T-helper 1 cell treated with Interleukin-12 subunit alpha and Interleukin-12 subunit beta and Interleukin-4 antibody, amounts not matched to agents 30 ng/mL and 1 ng/mL, for 36 hours (primary cell): ENCODE data around the gene STAM2. TPM values are rescaled to one million over a fixed set of nuclear protein-coding genes. Genes with fewer than 3 reads are reported as not detected.
"Not testable (repeated sequence)": the region's sequence is repeated elsewhere in the genome, so short reads cannot be mapped to it uniquely, and the experiment has no call there.

Source experiments
- intact Hi-C: fragments of 100-400 bp; cut with micrococcal nuclease; formaldehyde crosslinking; loops from one replicate; pipeline ENCODE4 v1.15.1; 2024
- total RNA-seq: library from RNA; stranded (reverse); gene quantifications from 2 replicates; pipeline ENCODE4 v1.2.3, GENCODE V29; 2022

The STAM2 gene
- 22.4 and 24.0 TPM in 2 replicates for total RNA-seq

DNA sequence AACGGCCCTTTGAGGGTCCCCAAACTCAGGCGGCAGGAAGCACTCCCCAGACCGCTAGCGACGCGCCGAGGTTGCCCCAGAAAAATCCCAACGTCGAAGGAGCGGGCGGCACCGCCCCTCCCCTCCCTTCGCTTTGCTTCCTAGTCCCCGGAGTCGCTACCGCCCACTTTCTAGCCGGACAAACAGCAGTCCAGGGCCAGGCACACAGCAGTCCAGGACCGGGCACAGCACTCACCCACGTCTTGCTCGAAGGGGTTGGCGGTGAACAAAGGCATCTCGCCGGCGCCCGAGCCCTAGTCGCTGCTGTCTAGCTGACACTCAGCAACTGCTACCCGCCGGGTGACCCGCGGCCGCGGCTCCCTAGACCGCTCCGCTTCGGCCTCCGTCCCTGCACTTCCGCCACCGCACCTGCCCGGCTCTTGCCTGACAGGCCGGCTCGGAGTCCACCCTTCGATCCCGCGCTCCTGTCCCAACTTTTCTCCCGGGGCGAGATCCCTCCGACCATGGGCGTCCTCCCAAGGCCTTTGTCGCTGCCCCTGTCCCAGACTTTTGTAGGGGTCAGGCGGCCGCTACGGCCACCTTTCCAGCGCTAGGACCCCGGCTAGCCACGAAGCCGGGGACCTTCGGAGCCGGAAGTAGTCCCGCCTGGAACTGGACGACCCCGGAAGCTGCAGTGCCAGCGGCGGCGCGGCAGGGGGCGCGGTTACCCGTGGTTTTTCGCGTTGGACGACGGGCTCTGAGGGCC is at the start of gene STAM2:
STAM2 (minus strand) TSS at position 396 of the 745 bp plus-strand sequence; CDS start at position 275, 121 bp downstream.
- intact Hi-C loops: loop anchor here (1.0 to 10.0 kb wide), 18 partner anchors 9 to 1343 kb away; partner anchors contain the start of genes ARL5A, CACNB4, FMNL2 and PRPF40A

DNA sequence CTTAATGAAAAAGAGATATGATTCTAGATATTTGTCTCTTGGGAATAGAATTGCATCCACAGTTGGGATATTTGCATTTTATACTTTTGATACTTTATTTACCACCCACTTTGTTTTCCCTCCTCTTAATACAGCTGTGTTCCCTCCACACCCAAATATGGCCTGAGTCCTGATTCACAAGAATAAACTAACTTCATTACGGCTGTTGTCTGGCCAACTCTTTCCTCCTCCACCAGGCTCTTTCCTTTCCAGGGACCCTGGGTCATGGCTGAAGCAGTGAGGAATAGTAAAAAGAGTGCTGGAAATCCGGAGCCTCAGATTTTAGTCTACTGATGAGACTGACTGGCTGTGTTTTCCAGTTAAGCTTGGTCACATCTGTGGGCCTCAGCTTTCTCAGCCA is 48.4 kb upstream of the STAM2 start:
- intact Hi-C loops: no loop called here

DNA sequence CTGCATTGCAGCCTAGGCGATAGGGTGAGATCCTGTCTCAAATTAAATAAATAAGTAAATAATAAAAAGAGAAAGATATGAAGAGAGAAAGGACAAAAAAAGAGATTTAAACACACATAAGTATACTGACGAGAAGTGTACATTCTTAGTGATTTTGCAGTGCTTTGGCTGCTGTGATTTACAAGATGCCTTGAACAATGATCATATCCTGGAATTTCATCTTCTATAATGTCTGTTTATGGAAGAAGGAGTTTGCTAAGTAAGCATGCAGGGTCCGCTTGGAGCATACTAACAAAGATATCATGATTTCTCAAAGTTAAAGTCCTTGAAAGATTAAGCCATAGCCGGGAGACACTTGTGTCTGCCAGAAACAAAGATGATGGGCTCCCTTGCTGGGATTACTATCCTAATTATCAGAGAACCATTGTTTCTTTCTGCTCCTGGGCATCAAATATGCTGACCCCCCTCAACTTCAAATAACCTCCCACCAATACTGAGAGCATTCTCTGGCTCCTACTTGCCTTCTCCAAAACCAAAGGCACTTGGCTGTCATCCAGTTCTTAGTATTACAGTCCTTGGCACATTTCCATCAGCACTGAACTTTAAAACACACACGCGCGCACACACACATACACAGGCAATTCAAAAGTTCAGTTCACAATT is 47.5 kb upstream of the STAM2 start:
- intact Hi-C loops: no loop called here

DNA sequence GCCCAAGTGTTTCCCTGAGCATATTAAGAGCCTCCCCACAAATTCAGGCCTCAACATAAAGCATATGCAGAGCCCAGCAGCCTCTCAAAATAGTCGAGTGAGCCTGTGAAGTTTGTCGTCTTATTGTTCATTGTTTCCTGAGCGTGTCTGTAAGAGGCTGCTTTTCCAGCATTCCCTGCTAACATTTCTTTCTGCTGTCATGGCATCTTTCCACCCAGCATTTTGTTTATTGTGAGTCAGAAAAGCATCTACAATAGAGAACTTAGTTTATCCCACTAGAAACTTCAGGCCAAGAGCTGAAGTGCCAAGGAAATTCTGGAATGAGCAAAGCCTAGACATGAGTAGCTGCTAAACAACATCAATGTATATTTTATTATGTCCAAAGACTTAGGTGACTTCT is 46.3 kb upstream of the STAM2 start:
- intact Hi-C loops: no loop called here

DNA sequence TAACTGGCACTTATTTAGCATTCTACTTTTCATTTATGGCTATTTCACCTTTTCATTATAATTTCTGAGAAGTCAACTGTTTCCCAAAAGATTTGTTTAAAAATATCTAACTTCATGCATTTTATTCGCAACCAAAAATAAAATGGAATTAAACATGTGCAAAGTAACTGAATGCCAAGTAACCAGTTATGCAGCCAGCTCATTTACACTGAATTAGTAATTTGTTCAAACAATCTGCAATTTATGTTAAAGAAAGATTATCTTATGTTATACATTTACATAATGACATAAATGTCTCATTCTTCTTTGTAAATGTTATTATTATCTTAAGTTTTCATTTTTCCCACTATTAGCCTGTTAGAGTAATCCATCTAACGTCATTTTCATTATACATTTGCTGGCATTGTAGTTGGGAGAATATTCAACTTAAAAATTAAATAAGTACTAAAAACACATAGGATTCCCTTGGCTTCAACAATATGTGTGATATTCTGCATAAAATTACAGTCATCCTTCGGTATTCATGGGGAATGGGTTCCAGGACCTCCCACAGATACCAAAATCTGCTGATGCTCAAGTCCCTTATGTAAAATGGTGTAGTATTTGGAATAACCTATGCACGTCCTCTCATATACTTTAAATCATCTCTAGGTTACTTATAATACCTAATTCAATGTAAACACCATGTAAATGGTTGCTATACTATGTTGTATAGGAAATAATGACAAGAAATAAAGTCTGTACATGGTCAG is 43.7 kb upstream of the STAM2 start:
- intact Hi-C loops: no loop called here

DNA sequence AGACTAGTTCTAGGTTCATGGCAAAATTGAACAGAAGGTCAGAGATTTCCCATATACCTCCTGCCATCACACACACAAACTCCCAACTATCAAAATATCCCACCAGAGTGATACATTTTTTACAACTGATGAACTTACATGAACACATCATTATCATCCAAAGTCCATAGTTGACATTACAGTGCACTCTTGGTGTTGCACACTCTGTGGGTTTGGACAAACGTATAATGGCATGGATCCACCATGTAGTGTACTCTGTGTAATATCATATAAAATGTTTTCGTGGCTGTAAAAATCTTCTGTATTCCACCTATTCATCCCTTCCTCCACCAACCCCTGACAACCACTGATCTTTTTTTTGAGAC is 25.9 kb upstream of the STAM2 start:
- intact Hi-C loops: no loop called here

DNA sequence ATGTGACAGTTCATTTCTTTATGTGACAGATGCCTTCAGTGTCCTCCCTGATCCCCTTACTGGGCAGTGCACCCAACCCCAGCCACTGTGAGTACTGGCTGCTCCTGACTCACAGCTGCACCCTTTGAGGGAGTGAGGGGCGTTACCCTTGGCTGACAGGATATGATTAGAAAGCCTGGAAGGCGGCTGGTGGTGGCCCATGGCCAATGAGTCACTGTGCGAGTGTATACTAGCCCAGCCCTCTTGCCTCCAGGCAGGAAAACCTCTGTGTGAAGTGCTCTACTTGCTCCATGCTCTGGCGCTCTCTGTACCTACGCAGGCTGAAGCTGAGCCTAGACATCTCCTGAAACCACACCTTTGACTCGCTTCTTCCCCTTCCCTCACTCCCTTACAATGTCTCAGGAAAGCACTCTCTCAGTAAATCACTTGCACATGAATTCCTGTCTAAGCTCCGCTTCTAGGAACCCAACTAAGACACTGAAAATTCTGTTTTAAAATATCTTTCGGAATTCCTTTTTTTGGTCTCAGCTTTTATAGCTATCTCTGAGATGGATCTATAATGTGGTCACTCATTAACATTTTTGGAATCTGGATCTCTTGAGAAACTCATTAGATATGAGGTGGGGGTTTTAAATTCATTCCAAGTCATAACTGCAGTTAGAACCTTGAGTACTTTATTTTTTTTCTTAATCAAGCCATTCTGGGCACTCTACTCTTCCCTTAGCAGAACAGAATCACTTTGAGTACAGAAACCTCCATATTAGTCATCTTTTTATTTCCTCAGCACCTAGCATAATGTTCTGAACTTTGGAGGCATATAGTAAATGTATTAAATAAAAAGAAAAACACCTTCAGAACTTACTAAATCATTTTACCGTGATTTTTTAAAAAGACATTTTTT is 25.3 kb upstream of the STAM2 start:
- intact Hi-C loops: no loop called here

DNA sequence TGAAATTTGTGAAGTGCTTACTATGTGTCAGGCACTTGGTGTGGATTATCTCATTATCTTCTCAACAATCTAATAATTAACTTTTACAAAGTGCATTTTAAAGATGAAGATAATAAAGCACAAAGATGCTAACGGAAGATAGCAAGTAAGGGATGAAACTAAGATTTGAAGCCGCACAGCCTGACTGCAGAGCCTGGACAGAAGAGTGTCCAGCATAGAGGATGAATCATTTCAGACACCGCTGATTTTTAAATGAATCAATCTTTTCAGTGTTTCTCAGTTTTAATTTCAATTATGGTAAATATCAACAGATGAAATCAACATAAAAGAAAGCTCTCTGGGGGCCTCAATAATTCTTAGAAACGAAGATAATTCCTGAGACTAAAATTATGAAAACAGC is 24.5 kb upstream of the STAM2 start:
- intact Hi-C loops: no loop called here

DNA sequence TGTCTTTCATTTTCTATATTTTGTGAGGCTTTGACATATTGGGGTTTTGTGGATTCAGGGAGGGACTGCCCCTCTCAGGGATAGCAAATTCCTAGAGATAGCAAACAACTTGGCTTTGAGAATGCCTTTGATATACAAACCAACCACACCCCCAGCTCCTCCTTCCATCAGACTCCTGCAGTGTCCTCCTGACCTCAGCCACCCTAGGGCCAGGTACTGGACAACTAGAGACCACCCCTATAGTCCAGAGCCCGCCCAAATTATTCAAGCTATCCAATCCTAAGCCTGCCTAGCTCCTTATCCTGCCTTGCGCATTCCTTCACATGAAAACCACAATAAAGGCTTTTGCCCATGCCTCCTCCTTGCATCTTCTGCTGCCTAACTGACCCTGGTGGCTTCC is 22.9 kb upstream of the STAM2 start:
- intact Hi-C loops: no loop called here

DNA sequence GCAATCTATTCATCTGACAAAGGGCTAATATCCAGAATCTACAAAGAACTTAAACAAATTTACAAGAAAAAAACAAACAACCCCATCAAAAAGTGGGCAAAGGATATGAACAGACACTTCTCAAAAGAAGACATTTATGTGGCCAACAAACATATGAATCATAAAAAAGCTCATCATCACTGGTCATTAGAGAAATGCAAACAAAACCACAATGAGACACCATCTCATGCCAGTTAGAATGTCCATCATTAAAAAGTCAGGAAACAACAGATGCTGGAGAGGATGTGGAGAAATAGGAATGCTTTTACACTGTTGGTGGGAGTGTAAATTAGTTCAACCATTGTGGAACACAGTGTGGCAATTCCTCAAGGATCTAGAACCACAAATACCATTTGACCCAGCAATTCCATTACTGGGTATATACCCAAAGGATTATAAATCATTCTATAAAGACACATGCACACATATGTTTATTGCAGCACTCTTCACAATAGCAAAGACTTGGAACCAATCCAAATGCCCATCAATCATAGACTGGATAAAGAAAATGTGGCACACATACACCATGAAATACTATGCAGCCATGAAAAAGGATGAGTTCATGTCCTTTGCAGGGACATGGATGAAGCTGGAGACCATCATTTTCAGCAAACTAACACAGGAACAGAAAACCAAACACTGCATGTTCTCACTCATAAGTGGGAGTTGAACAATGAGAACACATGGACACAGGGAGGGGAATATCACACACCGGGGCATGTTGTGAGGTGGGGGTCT is 22.1 kb upstream of the STAM2 start:
- intact Hi-C loops: not testable (repeated sequence)

DNA sequence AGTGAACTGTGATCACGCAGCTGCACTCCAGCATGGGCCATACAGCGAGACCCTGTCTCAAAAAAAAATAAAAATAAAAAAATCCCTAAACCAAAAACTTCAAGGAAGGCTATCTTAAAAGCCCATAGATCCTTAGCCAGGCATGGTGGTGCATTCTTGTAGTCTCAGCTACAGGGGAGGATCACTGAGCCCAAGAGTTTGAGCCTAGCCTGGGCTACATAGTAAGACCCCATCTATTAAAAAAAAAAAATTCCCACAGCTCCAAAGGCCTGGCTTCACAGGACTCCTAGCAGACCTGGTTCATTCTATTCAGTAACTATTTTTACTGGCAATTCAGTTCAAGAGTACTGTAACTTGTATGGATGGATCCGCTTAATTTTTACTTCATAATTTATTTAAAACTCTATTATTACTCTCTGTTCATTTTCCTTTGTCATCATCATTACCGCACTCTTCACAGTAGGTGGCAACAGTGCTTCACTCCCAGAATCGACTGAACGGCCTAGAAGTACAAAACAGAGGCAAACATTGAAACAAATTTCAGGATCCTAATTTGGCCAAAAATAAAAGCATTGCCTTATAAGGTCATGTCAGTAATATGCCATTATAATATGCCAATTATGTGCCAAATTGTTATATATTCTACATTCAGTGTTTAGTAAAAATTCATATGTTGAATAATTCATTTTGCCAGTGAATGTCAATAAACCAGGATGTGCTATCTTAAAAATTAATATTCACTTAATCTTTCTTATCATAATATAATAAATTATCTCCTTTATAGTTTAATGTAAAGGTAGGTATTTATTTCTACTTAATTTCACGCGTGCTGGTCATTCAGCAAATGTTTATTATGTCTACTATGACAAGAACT is 14.3 kb upstream of the STAM2 start:
- intact Hi-C loops: loop anchor here (1.0 kb wide), 2 partner anchors 437 to 445 kb away; no protein-coding TSS in a partner anchor

DNA sequence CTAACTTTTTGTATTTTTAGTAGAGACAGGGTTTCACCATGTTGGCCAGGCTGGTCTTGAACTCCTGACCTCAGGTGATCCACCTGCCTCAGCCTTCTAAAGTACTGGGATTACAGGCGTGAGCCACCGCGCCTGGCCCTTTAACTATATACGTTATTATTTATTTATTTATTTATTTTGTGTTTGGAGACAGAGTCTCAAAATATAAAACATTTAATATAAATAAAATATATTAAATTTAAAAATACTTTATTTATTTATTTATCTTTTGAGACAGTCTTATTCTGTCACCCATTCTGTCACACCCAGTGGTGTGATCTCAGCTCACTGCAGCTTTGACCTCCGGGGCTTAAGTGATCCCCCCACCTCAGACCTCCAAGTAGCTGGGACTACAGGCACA is 11.2 kb upstream of the STAM2 start:
- intact Hi-C loops: not testable (repeated sequence)

DNA sequence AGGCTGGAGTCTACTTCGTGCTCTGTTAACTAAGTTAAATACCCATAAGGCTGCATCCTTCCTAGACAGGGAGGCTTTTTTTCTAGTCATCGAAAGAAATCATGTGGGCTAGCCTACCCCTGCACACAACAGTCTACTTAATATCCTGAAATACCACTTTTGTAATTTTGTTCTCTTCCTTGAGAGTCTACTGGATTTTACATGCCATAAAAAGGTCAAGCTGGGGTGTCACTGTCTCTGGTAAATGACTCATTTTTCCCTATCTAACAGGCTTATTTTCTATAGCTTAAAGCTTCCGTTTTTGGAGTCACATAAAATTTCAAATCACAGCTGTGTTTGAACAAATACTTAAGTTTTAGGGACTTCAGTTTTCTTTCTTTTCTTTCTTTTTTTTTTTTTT is 10.7 kb upstream of the STAM2 start:
- intact Hi-C loops: no loop called here

DNA sequence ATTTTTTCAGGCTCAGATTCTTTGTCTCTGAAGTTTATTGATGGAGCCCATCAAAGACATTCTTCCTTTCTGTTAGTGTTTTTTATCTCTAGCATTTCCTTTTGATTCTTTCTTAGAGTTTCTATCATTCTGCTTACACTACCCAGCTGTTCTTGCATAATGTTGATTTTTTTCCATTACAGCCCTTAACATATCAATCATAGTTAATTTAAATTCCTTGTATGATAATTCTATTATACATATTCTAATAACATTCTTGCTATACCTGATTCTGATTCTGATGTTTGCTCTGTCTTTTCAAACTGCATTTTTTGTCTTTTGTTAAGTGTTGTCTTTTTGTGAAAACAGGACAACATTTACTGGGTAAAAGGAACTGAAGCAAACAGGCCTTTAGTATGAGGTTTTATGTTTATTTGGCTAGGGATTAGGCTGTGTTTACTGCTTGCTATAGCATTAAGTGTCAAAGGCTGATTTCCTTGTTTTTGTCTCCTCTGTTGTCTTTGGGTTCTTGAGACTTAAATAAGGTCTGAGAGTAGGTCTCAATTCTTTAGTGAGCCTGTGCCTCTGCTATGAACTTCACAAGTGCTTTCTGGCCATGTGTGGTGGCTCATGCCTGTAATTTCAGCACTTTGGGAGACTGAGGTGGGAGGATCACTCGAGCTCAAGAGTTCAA is 8.0 kb upstream of the STAM2 start:
- intact Hi-C loops: loop anchor here (1.0 kb wide), 1 partner anchor 7 kb away; no protein-coding TSS in a partner anchor

DNA sequence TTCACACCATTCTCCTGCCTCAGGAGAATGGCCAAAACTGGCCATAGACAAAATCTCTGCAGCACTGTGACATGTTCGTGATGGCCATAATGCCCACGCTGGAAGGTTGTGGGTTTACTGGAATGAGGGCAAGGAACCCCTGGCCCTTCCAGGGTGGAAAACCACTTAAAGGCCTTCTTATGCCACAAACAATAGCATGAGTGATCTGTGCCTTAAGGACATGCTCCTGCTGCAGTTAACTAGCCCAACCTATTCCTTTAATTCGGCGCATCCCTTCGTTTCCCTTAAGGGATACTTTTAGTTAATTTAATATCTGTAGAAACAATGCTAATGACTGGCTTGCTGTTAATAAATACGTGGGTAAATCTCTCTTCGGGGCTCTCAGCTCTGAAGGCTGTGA is 2.1 kb upstream of the STAM2 start:
- intact Hi-C loops: loop anchor here (2.0 to 10.0 kb wide), 8 partner anchors 80 to 1341 kb away; partner anchors contain the start of genes CACNB4, RBM43 and RPRM

DNA sequence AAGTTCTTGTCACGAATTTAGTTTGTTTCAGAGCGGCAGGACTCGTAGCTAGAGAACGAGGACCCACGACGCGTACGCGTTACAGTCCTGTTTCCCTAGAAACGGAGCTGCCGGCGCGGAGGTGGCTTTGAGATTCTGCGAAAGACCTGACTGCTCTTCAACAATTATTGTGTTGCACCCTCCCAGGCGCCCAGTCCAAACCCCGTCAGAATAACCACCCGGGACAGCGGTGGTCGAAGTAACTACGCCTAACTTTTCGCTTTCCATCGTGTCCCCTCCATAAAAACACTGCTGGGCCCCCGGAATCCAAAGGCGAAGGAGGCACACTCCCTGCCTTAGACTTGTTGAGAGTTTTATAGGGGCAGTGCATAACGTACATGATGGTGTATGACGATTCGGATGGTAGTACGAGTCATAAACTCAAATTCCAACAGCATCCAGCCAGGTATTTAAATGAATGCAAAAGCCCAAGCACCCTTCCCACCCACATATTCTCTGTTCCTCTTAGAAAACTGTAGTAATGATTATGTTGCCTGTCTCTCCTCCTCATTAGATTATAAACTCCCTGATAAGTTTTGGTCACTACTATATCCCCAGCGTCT is 651 bp upstream of the STAM2 start:
- intact Hi-C loops: loop anchor here (1.0 to 10.0 kb wide), 15 partner anchors 8 to 1343 kb away; partner anchors contain the start of genes ARL5A, CACNB4, FMNL2 and RBM43

DNA sequence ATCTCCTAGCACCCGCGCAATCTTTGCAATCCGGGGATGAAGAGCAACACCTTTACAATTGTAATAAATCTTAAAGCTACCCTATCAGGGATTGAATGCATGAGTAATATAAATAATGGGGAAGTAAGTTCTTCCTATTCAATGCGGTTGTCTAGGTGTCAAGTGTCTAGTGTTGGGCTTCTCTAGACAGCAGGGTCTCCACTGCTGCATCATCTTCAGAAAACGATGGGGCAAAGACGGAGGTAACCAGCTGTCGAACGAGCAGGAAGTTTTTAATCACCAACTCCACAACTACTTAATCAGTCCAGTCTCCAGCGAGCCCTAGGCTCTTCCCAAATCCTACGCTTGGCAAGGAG is 573 bp downstream of the STAM2 start:
- intact Hi-C loops: loop anchor here (1.0 to 10.0 kb wide), 7 partner anchors 78 to 910 kb away; partner anchors contain the start of genes CACNB4, PRPF40A and RBM43

DNA sequence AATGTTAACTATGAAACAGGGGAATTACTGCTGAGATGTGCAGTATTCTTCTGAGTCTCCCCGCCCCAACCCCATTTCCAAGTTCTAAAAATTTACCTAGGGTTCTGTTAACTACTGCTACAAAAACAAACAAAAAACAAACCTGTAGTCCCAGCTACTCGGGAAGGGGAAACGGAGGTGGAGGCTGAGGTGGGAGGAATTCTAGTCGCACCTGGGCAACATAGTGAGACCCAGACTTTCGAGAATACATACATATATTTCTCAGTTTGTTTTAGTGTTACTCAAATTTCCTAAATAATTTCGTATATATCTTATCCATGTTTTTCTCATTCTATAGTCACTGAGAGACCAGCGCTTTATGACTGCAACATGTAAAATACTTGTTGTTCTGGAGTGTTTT is 989 bp downstream of the STAM2 start:
- intact Hi-C loops: loop anchor here (2.0 to 10.0 kb wide), 2 partner anchors 538 to 910 kb away; partner anchors contain the start of gene RBM43
